Measurements from ENCODE around the gene TEDC1.

TEDC1 gene

GRCh38 chr14:105503935-105504692, 13.1 kb downstream of the TEDC1 start:
- no peak overlapping the region for H3K27ac ChIP-seq (ENCODE audit: low read depth, low read length)
- no peak overlapping the region for H3K4me3 ChIP-seq (ENCODE audit: low read length)
- H3K79me2 ChIP-seq (ENCODE audit: control insufficient read depth, low read length): no peaks in the 10 kb centered on the region
- H3K9me3 ChIP-seq (ENCODE audit: control insufficient read depth, insufficient read depth, low read length): no peaks in the 10 kb centered on the region
- TF ChIP-seq, protein P1, sequence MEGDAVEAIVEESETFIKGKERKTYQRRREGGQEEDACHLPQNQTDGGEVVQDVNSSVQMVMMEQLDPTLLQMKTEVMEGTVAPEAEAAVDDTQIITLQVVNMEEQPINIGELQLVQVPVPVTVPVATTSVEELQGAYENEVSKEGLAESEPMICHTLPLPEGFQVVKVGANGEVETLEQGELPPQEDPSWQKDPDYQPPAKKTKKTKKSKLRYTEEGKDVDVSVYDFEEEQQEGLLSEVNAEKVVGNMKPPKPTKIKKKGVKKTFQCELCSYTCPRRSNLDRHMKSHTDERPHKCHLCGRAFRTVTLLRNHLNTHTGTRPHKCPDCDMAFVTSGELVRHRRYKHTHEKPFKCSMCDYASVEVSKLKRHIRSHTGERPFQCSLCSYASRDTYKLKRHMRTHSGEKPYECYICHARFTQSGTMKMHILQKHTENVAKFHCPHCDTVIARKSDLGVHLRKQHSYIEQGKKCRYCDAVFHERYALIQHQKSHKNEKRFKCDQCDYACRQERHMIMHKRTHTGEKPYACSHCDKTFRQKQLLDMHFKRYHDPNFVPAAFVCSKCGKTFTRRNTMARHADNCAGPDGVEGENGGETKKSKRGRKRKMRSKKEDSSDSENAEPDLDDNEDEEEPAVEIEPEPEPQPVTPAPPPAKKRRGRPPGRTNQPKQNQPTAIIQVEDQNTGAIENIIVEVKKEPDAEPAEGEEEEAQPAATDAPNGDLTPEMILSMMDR (IDR thresholded peaks at IDR 0.05; ENCODE audit: low read depth, low read length, poor library complexity, severe bottlenecking): no peak
- no peak for TF ChIP-seq EZH2phosphoT487 (IDR thresholded peaks at IDR 0.05; ENCODE audit: borderline replicate concordance, low read length)
- H3K27me3 ChIP-seq (ENCODE audit: control insufficient read depth, low read length): peaks cover 3% of the 10 kb centered on the region; the same call in 1 of the 2 replicates
- H3K4me2 ChIP-seq (ENCODE audit: low read length): no peak overlapping the region
- no peaks in the 10 kb centered on the region for H4K20me1 ChIP-seq (ENCODE audit: control insufficient read depth, insufficient read depth, low read depth, low read length)
- no peaks in the 10 kb centered on the region for H3K9me2 ChIP-seq (replicated peaks; ENCODE audit: control insufficient read depth, low read length)
- no peaks in the 10 kb centered on the region for H3F3A ChIP-seq (ENCODE audit: control insufficient read depth, insufficient read depth)
- H3K36me3 ChIP-seq (ENCODE audit: control insufficient read depth, low read length): no peaks in the 10 kb centered on the region
- no peaks in the 10 kb centered on the region for H3K4me1 ChIP-seq (ENCODE audit: control insufficient read depth, low read length)

GRCh38 chr14:105505101-105505500, 14.1 kb downstream of the TEDC1 start:
- no peak overlapping the region for H3K4me2 ChIP-seq (ENCODE audit: low read length)
- no peaks in the 10 kb centered on the region for H3K9me2 ChIP-seq (replicated peaks; ENCODE audit: control insufficient read depth, low read length)
- TF ChIP-seq EZH2phosphoT487 (IDR thresholded peaks at IDR 0.05; ENCODE audit: borderline replicate concordance, low read length): no peak
- TF ChIP-seq, protein P1 (IDR thresholded peaks at IDR 0.05; ENCODE audit: low read depth, low read length, poor library complexity, severe bottlenecking): no peak
- no peak overlapping the region for H3K27ac ChIP-seq (ENCODE audit: low read depth, low read length)
- H3K27me3 ChIP-seq (ENCODE audit: control insufficient read depth, low read length): peaks cover 3% of the 10 kb centered on the region; the same call in 1 of the 2 replicates
- no peaks in the 10 kb centered on the region for H3K79me2 ChIP-seq (ENCODE audit: control insufficient read depth, low read length)
- no peaks in the 10 kb centered on the region for H3K36me3 ChIP-seq (ENCODE audit: control insufficient read depth, low read length)
- no peaks in the 10 kb centered on the region for H3K9me3 ChIP-seq (ENCODE audit: control insufficient read depth, insufficient read depth, low read length)
- no peaks in the 10 kb centered on the region for H4K20me1 ChIP-seq (ENCODE audit: control insufficient read depth, insufficient read depth, low read depth, low read length)
- no peaks in the 10 kb centered on the region for H3K4me1 ChIP-seq (ENCODE audit: control insufficient read depth, low read length)
- no peak overlapping the region for H3K4me3 ChIP-seq (ENCODE audit: low read length)
- H3F3A ChIP-seq (ENCODE audit: control insufficient read depth, insufficient read depth): no peaks in the 10 kb centered on the region

DNA sequence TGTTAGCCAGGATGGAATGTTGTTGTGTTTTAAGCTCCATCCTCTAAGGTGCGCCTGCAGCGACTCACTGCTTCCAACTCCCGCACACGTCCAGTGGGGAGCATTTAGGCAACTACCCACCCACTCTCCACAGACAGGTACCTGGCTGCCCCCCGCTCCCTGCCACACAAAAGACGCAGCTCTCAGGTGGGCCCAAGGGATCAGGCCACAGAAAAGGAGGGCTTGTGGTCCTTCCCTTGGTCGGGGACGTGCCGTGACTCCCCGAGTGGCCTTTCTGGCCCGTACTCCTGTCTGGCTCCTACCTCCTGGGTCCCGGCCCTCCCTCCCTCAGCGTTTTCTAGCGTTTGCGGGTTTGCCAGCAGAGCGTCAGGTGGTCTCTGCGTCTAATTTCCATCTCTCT, 16.2 kb downstream of the TEDC1 start:
- H3K36me3 ChIP-seq (ENCODE audit: control insufficient read depth, low read length): no peaks in the 10 kb centered on the region
- no peak for TF ChIP-seq EZH2phosphoT487 (IDR thresholded peaks at IDR 0.05; ENCODE audit: borderline replicate concordance, low read length)
- TF ChIP-seq, protein P1 (IDR thresholded peaks at IDR 0.05; ENCODE audit: low read depth, low read length, poor library complexity, severe bottlenecking): no peak
- no peaks in the 10 kb centered on the region for H3K79me2 ChIP-seq (ENCODE audit: control insufficient read depth, low read length)
- H3K4me2 ChIP-seq (ENCODE audit: low read length): no peak overlapping the region
- no peaks in the 10 kb centered on the region for H4K20me1 ChIP-seq (ENCODE audit: control insufficient read depth, insufficient read depth, low read depth, low read length)
- no peaks in the 10 kb centered on the region for H3K4me1 ChIP-seq (ENCODE audit: control insufficient read depth, low read length)
- H3K27ac ChIP-seq (ENCODE audit: low read depth, low read length): no peak overlapping the region
- H3K9me2 ChIP-seq (replicated peaks; ENCODE audit: control insufficient read depth, low read length): no peaks in the 10 kb centered on the region
- peaks cover 3% of the 10 kb centered on the region; the same call in 1 of the 2 replicates for H3K27me3 ChIP-seq (ENCODE audit: control insufficient read depth, low read length)
- H3K4me3 ChIP-seq (ENCODE audit: low read length): no peak overlapping the region
- H3K9me3 ChIP-seq (ENCODE audit: control insufficient read depth, insufficient read depth, low read length): no peaks in the 10 kb centered on the region
- no peaks in the 10 kb centered on the region for H3F3A ChIP-seq (ENCODE audit: control insufficient read depth, insufficient read depth)
